AG09319 (cell line): ENCODE results near the gene SLC7A5.
"Not testable (repeated sequence)": the region's sequence is repeated elsewhere in the genome, so short reads cannot be mapped to it uniquely, and the experiment has no call there.

ENCODE experiments used
- DNase-seq: peaks from one replicate; pipeline ENCODE4 v3.0.0-alpha.2; 2010; ENCODE audit warnings: low read depth; ENCODE audit errors: extremely low read depth
- TF ChIP-seq, protein P1 (sequence below): IDR thresholded peaks from 2 replicates; pipeline ENCODE4 v1.5.1; 2011; ENCODE audit warnings: low read depth, mild to moderate bottlenecking, inconsistent platforms, low read length, moderate library complexity

The SLC7A5 gene

DNA sequence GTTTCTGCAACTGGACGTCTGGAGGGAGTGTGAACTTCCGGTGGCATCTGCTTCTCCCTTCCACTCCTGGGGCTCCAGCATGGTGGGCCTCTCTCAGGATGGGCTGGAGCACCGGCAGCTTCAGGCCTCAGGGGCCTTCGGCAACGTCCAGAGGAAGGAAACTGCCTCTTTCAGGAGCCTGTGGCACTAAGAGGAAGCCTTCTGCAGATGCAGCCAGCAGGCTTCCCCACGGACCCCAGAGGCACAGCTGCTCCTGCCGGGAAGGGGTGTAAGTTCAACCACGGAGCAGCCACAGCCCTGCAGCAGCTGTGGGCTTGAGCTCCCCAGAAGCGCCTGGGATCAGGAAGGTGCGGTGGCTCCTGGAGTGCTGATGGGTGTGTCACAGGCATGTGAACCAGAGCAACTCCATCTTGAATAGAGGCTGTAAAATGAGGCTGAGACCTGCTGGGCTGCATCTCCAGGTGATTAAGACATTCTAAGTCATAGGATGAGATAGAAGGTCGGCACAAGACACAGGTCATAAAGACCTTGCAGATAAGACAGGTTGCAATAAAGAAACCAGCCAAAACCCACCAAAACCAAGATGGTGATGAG, 52.7 kb downstream of the SLC7A5 start:
- no peak for DNase-seq
- TF ChIP-seq, protein P1, sequence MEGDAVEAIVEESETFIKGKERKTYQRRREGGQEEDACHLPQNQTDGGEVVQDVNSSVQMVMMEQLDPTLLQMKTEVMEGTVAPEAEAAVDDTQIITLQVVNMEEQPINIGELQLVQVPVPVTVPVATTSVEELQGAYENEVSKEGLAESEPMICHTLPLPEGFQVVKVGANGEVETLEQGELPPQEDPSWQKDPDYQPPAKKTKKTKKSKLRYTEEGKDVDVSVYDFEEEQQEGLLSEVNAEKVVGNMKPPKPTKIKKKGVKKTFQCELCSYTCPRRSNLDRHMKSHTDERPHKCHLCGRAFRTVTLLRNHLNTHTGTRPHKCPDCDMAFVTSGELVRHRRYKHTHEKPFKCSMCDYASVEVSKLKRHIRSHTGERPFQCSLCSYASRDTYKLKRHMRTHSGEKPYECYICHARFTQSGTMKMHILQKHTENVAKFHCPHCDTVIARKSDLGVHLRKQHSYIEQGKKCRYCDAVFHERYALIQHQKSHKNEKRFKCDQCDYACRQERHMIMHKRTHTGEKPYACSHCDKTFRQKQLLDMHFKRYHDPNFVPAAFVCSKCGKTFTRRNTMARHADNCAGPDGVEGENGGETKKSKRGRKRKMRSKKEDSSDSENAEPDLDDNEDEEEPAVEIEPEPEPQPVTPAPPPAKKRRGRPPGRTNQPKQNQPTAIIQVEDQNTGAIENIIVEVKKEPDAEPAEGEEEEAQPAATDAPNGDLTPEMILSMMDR, result no peak

DNA sequence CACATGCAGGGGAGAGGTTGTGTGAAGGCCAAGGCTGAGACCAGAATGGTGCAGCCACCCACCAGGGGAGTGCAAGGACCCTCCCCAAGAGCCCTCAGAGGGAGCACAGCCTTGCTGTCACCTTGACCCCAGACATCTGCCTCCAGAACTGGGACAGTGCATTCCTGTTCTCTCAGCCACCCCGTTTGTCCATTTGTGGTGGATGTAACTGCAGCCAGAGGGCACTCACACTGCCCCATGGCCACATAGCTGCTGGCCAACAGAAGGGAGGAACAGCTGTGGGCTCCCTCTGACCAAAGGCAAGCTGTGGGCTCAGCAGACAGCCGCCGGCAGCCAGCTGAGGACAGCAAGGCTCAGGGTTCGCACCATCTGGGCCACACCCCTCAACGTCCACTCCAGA, 53.7 kb downstream of the SLC7A5 start:
- TF ChIP-seq, protein P1, result no peak
- no peak for DNase-seq

DNA sequence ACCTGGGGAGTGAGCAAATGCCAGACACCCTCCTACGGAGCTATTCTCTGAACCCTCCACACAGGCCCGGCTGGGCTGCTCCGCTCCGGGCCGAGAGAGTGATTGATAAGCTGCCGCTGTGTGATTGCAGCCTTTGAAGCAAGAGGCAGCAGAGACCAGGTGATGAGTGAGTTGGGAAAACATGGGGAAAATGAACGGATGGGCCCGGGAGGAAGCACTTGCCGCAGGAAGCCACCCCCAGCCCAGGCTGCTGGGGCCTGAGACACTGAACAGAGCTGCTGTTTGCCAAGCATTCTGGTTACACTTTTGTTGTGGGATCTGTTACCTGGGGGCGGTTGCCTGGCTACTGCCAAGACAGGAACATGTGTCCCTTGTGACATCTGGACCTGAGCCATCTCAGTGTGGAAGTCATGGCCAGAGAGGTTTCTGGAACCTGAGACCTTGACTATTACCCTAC, 57.1 kb downstream of the SLC7A5 start:
- no peak for DNase-seq
- TF ChIP-seq, protein P1, result no peak

DNA sequence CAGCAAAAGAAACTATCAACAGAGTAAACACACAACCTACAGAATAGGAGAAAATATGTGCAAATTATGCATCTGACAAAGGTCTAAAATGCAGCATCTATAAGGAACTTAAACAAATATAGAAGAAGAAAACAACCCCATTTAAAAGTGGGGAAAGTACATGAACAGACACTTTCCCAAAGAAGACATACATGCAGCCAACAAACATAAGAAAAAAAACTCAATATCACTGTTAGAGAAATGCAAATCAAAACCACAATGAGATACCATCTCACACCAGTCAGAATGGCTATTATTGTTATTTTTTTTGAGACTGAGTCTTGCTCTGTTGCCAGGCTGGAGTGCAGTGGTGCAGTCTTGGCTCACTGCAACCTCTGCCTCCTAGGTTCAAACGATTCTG, 57.9 kb downstream of the SLC7A5 start:
- not testable (repeated sequence) for DNase-seq

DNA sequence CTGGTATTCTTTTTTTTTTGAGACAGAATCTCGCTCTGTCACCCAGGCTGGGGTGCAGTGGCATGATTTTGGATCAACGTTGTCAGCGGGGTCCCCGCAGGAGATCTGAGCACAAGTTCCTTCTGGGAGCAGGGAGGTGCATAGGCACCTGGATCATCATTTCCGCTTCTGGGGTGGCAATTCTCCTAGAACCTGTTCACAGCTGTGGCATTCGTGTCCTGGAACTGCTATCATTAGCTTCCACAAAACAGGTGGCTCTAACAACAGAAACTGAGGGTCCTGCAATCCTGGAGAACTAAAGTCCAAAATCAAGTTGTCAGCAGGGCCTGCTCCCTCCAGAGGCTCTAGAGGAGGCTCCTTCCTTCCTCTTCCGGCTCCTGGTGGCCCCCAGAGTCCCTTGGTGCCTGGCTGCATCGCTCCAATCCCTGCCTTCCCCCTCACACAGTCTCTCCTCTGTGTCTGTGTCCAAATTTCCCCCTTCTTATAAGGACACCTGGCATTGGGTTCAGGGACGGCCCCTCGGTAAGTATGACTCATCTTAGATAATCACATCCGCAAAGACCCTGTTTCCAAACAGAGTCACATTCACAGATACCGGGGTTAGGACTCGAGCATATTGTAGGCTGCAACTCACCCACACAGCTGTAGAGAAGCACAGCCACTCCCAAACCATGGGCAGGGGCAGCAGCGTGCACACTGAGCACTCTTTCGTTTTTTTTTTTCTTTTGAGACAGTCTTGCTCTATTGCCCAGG, 60.0 kb downstream of the SLC7A5 start:
- no peak for DNase-seq
- TF ChIP-seq, protein P1, result no peak

DNA sequence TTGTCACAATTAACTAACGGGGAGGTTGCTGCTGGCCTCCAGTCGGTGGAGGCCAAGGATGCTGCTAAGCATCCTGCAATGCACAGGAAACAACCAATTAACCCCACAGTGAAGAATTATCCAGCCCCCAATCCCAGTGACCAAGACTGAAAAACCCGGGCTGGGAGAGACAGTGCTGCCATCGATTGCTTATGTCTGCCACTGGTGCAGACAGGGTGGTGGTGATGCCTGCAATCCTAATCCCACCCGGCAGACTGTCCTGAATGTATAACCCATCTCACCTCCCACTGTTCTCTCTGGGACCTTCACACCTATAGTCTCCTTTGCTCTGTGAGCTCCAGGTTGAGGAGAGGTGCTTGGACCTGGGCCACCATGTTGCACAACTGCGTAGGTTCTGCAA, 61.2 kb downstream of the SLC7A5 start:
- TF ChIP-seq, protein P1, result no peak

DNA sequence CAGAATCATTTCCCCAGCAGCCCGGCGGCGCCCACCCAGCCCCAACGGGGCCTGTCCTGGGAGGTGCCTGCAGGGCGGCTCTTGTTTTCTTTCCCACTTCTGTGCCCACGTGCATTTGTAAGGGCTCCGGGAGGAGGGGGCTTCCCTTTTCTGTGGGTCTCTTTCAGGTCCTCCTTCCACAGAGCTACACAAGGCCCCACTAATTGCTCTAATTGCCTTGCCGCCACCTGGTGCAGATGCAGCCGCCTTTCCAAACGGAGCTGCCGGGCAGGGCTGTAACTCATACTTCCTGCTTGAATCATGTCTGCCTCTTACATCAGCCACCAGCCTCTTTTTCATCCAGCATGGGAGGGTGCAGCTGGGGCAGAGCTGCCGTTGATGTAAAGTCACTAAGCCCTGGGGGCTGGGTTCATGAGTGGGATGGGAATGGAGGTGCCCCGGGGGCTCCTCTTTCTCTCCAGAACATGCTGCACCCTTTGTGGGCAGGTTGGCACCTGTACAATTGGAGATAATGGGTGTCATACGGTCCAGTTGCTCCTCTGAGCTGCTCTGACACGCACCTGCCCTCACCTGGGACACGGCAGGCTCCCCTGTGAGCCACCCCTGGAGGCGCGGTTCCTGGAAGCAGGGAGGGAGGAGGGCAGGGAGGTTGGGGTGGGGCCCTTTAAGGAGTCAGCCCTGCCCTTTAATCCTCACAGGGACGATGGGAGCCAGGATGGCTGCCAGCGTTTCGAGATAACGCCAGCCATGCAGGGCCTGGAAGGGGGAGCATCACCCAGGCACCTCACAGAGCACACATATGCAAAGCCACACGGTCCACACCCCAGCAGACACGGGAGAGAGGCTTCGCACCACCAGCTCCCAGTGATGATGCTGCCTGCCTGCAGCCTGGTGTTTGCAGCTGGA, 62.4 kb downstream of the SLC7A5 start:
- peak; percentile 90 for DNase-seq
- TF ChIP-seq, protein P1, result no peak

More for the DNA sequence above, 61.2 kb downstream of the SLC7A5 start:
- DNase-seq, result no peak
